HT1080 (cell line): ENCODE data around the gene DYNC1I1. TPM values are rescaled to one million over a fixed set of nuclear protein-coding genes. Genes with fewer than 3 reads are reported as not detected.
"Not testable (repeated sequence)": the region's sequence is repeated elsewhere in the genome, so short reads cannot be mapped to it uniquely, and the experiment has no call there.

Source experiments
- DNase-seq: peaks from one replicate; pipeline ENCODE4 v3.0.0-alpha.2; 2015; ENCODE audit warnings: low read depth
- total RNA-seq: library from RNA; depleted of rRNA; stranded (reverse); fragments of >200 nt; shearing (Covaris generic); gene quantifications from 2 replicates; pipeline ENCODE4 v1.2.3, GENCODE V29; 2014

DYNC1I1 gene
- total RNA-seq, 1 experiment from 2014 or later = 2.7 TPM

DNA sequence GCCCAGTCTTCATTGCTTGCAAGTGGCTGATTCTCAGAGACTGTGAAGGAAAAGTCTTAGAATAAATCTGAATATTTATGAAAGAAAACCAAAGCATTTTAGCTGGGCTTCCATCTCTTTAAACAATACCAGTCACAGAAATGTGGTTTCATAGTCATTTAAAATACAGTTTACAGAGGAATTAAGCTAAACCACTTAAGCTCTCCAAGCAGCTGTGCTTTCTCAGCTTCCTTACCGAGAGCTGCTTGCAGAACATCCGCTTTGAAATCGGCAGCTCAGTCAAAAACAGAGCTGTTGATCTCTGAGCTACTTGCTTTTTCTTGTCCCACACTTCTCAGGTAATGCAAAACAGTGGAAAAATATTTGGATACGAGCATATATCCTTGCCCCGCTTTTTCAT, 134.5 kb downstream of the DYNC1I1 start:
- no peak for DNase-seq

DNA sequence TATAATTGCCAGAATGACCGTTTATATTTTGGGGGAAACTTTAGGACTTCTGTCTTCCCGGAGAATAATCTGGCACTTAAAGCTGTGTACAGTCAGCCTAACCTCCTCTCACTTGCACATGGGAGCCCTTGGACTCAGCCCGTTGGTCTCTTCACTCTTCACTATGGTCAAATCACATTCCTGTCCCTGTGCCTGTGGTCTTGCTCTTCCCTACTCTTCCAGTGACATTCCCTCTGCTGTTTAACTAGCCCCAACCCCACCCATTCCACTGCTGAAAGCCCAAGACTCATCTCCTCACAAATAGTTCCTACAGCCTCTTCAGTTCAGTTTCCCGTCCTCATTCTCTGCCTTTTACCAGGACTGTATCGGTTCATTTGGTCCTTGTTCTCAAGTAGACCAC, 135.0 kb downstream of the DYNC1I1 start:
- no peak for DNase-seq

DNA sequence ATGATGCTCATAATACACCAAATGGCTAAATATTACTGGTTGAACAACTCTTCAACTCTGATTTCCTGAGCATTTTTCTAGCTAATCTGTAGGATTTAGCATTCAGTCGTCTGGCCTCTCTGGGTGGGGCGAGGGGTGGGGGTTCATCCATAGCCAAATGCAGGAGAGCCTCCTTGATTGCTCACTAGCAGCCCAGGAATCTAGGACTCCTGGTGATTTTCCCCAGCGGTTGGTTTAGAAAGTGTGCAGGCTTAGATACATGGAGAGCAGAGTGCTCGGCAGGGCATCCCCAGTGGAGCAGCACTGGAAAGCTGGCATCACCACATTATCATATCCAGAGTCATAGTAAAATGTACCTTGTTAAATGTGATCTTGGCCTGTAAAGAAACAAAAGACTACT, 136.1 kb downstream of the DYNC1I1 start:
- no peak for DNase-seq

DNA sequence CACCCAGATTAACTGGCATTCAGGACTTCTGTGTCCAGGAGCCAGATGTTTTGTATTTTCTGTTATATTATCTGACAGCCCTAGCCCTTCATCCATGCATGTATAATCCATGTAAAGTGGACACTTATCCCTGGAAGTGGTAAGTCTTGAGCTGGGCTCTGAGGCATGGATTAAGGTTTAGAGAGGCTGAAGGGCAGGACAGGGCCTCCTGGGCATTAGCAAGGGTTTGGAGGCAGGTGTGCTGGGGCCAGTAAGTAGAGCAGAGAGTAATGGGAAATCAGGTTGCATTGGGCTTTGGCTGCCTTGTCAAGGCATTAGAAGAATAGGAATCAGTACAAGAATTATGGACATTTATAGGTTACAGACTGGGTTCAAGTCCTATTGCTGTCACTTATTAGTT, 138.0 kb downstream of the DYNC1I1 start:
- no peak for DNase-seq

DNA sequence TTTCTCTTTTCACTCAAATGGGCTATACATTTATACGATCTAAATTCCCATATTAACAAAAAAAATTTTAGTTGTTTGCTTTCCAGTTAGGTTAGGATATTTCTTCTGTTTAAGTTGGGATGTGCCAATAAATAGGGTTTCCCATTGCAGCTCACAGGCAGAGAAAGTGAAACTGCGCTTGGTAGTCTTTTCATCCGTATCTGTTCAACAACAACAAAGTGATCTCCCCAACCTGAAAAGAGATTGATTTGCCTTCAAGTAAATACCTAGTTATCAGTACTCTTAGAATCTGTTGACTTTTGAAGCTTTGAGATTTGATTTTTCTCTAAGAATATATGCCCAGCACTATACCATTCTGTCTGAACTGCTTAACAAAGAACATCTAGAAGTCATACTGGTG, 143.4 kb downstream of the DYNC1I1 start:
- no peak for DNase-seq

DNA sequence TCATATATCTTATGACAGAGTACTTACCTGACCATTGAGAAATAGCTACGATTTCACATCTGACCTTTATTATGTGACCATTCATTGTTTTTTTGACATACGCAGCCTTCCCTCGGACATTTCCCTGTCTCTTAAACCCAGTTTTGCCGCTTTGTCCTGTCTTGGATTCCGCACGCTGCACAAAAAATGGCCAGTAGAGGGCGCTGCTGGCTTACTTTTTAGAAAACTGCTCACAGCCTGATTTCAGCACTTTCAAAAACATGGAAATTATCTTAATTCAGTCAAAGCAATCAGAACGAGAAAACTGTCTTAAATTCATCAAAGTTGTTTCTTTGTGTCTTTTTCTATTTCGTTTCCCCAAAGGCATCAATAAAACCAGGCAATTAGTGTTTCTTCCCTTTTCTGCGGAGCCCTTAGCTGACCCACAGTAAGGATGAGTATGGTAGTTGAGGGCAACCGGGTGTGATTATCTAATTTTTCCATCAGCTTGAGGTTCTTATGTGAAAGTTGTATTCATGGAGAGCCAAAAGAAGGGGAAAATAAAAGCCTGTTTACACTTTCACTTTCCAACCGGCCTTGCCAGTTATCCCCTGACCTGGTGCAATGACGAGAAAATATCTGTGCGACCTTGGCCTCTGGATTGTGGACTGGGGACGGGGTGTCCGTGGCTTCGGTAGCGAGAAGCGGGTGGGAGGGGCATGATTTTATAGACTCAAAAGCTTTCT, 144.4 kb downstream of the DYNC1I1 start:
- DNase-seq = peak; percentile 59

DNA sequence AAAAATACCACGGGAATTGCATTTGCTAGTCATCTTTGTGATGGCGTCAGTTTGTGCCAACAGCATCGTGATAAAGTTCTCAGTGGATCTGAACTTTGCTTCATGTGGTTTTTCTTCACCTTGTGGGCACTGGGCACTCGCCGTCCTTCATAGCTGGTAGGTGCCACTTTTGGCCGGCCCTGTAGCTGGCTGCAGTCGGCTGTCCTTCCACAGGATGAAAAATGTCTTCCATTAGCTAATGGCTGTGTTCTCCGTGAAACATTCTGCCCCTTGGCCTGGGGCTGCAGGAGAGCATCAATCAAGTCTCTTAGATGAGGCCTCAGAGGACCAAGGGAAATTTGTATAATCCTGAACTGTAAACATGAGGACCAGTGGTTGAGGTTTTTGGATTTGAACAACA, 145.3 kb downstream of the DYNC1I1 start:
- DNase-seq = no peak

DNA sequence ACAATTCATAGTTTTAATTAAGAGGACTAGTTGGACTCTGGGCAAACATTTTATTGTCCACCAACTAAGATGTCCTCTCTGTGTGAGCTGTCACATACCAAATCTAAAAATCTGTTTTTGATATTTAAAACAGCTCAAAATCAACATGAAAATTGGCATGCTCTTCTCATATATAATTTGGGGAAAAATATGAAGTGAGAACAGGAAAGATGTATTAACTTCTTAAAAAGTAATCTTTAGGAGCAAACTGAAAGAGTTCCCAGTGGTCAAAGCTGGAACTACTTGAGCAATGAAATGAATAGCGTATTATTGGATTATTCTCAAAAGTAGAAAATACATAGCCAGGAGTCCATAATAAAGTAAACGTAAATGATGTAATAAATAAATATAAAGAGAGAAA, 147.2 kb downstream of the DYNC1I1 start:
- DNase-seq = no peak

DNA sequence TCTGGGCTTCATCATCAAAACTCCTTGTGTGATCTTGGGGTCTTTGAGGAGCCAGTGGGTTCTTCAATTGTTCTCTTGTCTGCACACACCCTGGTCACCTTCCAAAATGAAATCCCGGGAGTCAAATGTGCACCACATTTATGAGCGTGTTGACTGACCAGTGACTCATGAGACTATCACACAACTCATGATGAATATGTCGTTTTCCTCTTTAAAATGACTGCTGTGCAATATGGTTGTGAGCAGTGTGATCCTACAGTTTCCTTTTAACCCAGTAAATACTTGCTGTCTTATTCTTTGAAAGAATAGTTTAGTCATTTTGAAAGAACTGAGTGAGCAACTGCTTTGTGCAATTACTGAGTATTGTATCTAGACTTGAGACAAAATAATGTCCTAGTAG, 149.2 kb downstream of the DYNC1I1 start:
- peak; percentile 72 for DNase-seq

DNA sequence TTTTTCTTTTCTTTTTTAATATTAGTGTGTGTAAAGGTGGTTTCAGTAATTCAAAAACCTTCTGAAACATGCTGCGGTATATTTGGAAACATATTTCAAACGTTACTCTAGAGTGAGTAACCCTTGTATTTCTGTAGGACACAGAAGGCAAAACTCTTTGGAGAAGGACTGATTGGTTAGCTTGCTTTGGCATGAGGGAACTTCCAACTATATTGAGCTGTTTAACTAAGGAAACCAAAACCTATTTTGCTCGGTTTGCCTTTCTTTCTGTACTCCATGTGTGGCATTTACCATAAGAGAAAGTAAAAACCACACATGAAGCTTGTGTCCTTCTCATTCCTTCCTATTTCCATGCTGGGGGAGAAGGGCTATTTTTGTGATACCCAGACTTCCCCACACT, 149.8 kb downstream of the DYNC1I1 start:
- DNase-seq = peak; percentile 36

DNA sequence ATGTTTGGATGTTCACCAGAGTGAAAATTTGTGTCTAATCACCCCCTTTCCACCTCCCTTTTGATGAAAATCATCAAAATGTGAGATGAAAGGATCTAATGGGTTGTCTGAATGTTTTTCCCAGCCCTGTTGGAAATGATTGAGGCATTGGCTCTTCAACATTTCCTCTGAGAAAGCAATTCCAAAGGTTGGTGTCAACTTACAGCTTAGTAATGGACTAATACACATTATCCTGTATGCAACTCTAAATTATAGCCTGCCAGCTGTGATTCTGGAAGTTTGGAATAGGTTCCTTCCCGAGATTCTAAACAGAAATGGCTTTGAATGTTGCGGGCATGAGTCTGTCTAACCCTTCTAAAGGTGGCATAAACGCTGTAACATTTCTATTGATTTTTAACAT, 152.9 kb downstream of the DYNC1I1 start:
- no peak for DNase-seq

DNA sequence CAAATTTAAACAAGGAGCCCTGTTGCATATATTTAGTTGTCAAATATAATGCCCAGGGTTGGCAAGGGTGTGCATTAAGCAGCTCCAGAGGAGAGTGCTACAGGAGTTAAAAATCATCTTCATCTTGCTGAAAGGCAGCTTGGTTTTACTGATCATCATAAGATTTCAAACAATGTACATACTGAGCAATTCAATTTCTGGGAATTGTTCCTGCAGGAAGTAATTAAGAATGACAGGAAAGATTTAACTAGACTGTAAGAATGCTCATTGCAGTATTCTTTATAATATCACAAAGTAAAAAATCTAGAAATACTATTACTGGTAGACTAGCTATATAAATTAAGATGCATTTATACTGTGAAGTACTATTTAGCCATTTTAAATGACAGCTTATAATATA, 153.6 kb downstream of the DYNC1I1 start:
- no peak for DNase-seq

DNA sequence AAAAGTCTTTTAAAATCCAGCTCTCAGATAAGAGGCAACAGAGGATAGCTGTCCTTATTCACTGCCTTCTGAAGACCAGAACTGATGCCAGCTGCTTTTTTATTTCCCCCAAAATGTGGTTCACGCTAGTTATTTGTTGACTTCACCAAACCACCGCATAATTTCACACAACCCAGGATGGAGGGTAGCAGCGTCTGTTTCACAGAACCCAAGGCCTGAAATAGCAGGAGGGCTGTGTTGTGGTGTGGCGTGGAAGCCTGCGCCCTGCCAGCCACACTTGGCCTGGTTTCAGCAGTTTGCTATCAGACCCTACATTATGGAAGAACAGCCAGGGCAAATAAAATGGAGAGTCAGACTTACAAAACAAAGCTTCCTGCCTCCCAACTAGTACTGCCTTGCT, 155.4 kb downstream of the DYNC1I1 start:
- DNase-seq = no peak

DNA sequence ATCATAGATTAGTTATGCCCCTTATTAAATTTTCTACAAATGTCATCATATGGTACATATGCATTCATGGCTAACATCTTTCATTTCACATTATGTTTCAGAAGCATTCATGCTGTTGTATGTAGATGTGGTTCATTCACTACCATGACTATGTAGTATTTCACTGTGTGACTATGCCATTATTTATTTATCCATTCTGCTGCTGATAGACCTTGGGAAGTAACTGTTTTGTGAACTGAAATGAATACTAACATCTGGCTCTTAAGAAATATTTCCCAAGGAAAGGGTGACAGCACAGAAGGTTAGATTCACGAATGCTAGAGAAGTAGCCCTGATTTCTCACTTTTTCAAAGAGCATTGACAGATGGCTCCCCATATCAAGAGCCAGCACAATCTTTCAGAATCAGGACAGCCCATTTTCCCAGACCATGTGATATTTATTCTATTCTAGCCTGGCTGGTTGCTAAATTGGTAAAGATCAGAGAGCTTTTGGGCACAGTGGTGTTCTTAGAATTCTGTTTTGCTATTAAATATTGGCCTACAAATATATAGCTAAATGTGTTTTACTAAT, 157.4 kb downstream of the DYNC1I1 start:
- DNase-seq = no peak

DNA sequence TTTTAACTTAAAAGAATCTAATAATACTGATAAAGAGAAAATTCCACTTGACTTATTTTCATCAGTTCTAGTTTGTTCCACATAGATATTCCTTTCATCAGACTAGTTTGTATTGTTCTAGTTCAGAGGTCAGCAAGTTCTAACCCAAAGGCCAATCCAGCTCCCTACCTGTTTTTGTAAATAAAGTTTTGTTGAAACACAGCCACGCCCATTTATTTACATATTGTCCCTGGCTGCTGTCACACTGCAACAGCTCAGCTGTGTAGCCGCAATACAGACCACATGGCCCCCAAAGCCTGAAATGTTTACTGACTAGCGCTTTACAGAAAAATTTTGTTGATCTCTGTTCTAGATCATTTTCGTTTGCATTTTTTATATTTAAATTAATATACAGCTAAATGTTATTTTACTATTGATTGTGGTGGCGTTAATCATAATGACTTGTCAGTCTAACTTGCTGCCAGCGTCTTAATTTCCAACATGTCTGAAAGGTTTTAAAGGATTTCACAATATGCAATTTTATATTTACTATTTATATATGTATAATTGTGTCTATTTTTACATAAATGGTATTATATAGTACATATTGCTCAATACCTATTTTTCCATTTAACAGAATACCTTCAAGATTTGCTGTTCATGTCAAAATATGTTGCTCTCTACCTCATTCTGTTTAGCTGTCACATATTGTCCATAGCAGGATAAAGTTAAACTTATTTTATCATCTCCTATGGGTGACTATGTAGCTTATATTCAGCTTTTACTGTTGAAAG, 159.3 kb downstream of the DYNC1I1 start:
- DNase-seq = no peak

DNA sequence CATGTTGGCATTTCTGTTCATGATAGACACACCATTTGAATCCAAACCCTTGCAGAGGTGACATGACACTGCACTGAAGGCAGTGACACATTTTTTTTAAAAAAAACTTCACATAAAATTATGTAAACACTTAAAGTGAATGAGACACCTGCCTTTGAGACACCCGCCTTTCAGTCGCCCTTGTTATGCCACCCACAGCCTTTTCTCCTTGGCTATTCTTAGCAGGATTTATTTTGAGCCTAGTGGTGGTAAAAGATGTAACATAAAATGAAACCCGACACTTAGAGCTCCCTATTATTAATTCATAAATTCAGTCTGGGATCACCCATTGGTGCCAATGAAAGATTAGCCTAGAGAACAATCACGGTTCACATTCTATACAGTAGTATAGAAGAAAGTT, 161.3 kb downstream of the DYNC1I1 start:
- DNase-seq = no peak

DNA sequence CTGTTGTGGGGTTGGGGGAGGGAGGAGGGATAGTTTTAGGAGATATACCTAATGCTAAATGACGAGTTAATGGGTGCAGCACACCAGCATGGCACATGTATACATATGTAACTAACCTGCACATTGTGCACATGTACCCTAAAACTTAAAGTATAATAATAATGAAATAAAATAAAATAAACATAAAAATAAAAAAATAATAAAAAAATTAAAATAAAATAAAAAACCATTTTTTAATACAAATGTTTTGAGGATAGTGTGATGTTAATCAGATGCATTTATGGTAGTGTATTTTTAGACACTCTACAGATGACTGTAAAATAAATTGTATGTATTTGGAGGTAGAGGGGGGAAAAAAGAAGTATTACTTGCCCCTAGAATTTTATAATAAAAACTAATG, 172.5 kb downstream of the DYNC1I1 start:
- DNase-seq = not testable (repeated sequence)

DNA sequence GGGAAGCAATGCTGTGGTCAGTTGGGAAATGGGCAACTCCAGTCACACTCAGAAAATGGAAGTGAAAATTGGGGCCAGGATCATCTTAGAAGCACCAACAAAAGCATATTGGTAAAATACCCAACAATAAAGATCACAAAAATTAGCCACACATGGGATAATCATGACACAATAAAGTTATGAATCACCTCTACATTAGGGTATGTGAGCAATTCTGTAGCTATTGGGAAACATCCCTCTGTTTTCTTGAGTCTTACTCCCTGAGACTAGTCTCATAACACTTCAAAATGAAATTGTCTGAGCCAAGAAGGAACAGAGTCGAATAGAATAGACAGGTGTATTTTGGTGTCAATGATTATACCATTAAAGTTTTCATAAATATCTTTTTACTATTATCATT, 178.3 kb downstream of the DYNC1I1 start:
- peak; percentile 13 for DNase-seq

DNA sequence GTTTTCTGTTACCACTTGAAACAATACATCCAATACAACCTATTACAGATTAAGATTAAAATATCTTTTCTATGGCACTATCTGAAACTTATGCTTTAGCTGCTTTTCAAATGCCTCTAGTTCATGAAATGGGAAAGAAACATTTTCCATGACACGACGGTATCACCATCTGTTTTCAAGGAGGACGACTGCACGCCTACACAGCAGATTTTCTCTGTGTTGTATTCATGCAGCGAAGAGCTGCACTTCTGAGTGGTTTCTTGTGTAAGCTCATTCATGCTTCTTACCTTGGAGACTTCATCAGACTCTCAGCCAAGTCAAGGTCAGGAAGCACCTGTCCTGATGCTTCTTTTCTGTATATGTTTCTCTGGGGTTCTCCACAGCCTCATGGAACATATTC, 179.2 kb downstream of the DYNC1I1 start:
- DNase-seq = no peak

DNA sequence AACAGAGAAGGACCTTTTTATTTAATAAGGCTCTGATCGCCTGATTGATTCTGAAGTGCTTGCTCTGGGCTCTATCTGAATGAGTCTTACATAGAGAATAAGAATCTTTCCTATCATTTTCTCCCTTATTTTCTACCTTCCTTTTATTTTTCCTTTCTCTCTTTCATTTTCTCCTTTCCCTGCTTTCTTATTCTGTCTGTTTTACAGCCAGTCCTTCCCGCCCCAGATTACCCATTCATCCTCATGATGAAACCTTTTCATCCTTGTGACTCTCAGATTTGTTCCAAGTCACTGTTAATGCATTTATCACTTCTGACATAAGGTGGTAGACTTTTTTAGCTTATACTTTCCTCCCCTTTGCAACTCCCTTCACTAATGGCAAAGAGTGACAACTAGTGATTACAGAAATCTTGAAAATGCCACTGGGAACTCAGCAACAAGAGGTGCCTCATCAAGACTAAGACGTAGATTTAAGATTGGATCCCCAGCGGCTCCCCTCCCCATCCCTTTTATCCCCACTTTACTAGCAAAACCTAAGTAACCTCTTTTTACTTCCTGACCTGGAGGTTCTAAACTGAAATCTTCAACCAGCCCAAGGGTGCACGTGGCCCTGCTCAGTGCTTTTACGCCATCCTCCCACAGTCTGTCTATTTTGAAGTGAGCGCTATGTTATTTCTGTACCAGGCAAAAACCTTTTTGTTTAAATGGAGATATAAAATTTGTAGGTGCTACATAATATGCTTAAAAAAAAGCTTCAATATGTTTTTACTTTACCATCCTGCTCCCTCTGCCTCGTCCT, 179.8 kb downstream of the DYNC1I1 start:
- no peak for DNase-seq

DNA sequence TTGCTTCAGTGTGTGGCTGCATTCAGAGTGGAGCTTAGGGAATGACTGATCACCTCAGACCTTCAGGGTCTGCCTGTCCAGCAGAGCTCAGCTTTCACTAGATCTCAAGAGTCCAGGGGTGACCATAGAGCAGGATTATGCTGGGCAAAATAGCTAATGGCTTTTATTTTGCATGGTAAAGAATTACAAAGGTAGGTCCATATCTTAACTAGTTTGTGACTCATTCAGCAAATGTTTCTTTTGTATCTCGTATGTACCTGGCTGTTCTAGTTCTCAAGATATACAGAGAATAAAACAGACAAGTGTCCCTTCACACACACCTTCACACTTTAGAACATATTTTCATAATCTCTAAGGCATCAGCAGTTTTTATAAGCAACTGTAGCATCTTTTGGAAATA, 180.5 kb downstream of the DYNC1I1 start:
- no peak for DNase-seq

DNA sequence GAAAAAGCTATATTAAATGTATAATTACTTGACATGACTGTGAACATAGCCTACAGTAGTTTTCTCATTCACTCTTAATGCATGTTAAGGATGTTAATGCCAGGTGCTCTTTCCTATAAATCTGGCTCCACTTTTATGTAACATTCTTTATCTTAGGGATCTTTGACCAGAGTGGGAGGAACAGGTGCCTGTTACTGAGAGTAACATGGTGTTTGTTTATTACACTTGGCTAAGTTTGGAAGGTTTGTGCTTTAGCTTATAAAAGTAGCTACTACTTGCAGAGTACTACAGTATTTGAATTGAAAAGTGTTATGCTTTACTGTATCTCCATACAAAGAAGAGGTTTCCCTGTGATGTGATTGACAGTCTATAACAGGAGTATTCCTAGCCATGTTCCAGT, 183.4 kb downstream of the DYNC1I1 start:
- no peak for DNase-seq
